ENCODE data around the gene KLHL8. TPM values are rescaled to one million over a fixed set of nuclear protein-coding genes. Genes with fewer than 3 reads are reported as not detected.

Gene KLHL8
- total RNA-seq (10 to 100 TPM; 15.6 to 15.8 TPM), polyA plus RNA-seq (9.9 TPM)

DNA sequence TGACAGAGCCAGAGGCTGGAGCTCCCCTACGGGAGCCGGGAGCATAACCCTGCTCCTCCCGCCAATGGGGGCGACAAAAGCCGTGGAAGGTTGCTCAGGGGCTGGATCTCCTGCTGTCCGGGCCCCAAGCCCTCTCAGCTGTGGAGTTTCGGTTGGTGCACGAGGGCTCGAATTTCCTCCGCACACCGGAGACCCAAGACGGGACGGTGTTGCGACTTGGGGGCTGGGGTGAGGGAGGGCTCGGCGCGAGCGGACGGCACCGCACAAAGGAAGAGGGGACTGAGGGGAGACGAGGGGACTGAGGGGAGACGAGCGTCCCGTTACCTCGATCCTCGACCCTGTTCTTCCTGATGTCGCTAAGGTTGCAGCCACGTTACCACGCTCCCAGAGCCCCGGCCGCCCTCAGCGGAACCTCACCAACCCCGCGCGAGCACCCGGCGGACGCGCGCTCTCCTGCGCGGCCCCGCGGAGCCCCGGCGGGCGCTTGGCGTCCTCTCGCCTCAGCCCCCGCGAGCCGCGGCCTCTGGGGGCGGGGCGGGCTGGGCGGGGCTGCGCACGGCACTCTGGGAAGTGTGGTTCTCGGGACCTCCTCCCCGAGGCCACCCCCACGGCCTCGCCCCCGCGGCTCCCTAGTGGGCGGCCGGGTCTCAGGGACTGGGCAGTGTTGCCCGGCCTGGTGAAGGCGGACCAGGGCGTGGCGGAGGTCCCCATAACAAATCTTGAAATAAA is at the start of gene KLHL8:
Gene KLHL8 (minus strand): TSS at position 525 of the 729 bp plus-strand sequence. CDS start 25,079 bp downstream, outside the sequence.
- peaks cover 0 to 10% (median 0%) of the 10 kb centered on the region in 3 donors for H3K36me3 Mint-ChIP-seq
- Histone ChIP-seq H3K9me3 (ENCODE audit: low read length) (no peaks in the 10 kb centered on the region), H3K36me3 (ENCODE audit: insufficient read depth, low read length) (no peaks in the 10 kb centered on the region), H3K4me1 (ENCODE audit: insufficient read depth, low read length) (peaks cover 13% of the 10 kb centered on the region), H3K4me3 (ENCODE audit: low read length) (peak within 1 kb of the TSS; percentile 99), H3K27me3 (ENCODE audit: insufficient read depth, low read length, poor library complexity, severe bottlenecking) (no peaks in the 10 kb centered on the region), H3K27ac (ENCODE audit: low read depth, low read length) (peak within 1 kb of the TSS; percentile 90)
- H3K27me3 Mint-ChIP-seq: peaks cover 0 to 2% of the 10 kb centered on the region in 2 donors
- ChIA-PET CTCF (interaction anchor here (1.1 to 3.6 kb wide), 5 partner anchors 15 to 301 kb away, joined by 3 to 19 read pairs (median 4); no protein-coding TSS in a partner anchor), POLR2A (interaction anchor here (0.7 to 1.6 kb wide), 4 partner anchors 14 to 285 kb away, joined by 3 to 8 read pairs (median 6); partner anchors contain the start of gene AFF1)
- peak; percentile 78 to 92 (median 89) for DNase-seq
- H3K9me3 Mint-ChIP-seq: no peaks in the 10 kb centered on the region
- peak within 1 kb of the TSS; percentile 89 to 97 (median 94) for H3K27ac Mint-ChIP-seq
- H3K4me1 Mint-ChIP-seq: peaks cover 14 to 23% (median 14%) of the 10 kb centered on the region in 3 donors
- H3K4me3 Mint-ChIP-seq: peak within 1 kb of the TSS; percentile 93 to 96 (median 94)

DNA sequence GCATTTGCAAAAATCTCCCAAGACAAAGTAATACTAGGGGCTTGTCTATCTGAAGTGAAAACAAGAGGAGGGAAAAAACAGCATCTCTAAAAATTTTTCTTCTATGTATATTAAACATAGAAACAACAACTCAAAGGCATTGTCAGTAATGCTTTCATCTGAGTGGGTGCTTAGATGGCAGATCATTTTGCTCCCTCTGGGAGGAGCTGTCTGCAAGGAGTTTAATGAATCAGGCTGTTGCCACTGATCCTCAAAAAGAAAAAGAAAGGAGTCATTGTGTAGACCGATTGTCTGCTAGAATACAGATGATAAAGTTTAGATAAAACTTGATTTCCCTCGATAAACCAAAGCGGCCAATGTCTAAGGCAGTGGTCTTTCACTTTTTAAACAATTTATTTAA is 49.7 kb upstream of the KLHL8 start:
- POLR2A ChIA-PET: no interaction called here
- Mint-ChIP-seq H3K27me3 (peaks cover 8 to 19% of the 10 kb centered on the region in 2 donors), H3K4me1 (no peaks in the 10 kb centered on the region), H3K4me3 (no peak overlapping the region), H3K9me3 (no peaks in the 10 kb centered on the region), H3K36me3 (no peaks in the 10 kb centered on the region), H3K27ac (no peak overlapping the region)
- Histone ChIP-seq H3K27me3 (ENCODE audit: insufficient read depth, low read length, poor library complexity, severe bottlenecking) (no peaks in the 10 kb centered on the region), H3K4me3 (ENCODE audit: low read length) (no peak overlapping the region), H3K27ac (ENCODE audit: low read depth, low read length) (no peak overlapping the region), H3K36me3 (ENCODE audit: insufficient read depth, low read length) (no peaks in the 10 kb centered on the region), H3K4me1 (ENCODE audit: insufficient read depth, low read length) (no peaks in the 10 kb centered on the region), H3K9me3 (ENCODE audit: low read length) (no peaks in the 10 kb centered on the region)
- CTCF ChIA-PET: no interaction called here
- no peak for DNase-seq

DNA sequence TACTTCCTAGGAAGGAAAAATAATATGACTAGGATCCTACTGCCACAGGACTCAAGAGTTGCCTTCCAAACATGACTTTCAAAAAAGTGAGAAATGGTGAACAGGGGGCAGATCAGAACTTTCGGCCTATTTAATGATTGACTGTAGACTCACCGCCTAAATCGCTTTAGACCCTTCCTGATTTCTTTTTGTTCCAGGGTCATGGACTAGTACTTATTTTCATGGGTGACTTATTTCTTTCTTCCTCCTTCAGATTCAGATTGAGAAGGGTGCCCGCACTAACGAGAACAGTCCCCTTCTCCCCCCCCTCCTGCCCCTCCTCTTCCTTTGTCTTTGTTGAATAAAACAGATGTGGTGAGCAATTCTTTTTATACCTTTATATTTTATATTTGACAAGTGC is 48.0 kb upstream of the KLHL8 start:
- Mint-ChIP-seq H3K36me3 (no peaks in the 10 kb centered on the region), H3K4me3 (no peak overlapping the region), H3K27me3 (peaks cover 8 to 20% of the 10 kb centered on the region in 2 donors), H3K9me3 (peaks cover 0 to 4% (median 0%) of the 10 kb centered on the region in 5 donors), H3K4me1 (peaks cover 0 to 3% (median 0%) of the 10 kb centered on the region in 3 donors), H3K27ac (no peak overlapping the region)
- H3K27ac ChIP-seq (ENCODE audit: low read depth, low read length): no peak overlapping the region
- DNase-seq: no peak
- no peaks in the 10 kb centered on the region for H3K4me1 ChIP-seq (ENCODE audit: insufficient read depth, low read length)
- H3K9me3 ChIP-seq (ENCODE audit: low read length): no peaks in the 10 kb centered on the region
- no peaks in the 10 kb centered on the region for H3K27me3 ChIP-seq (ENCODE audit: insufficient read depth, low read length, poor library complexity, severe bottlenecking)
- H3K4me3 ChIP-seq (ENCODE audit: low read length): no peak overlapping the region
- POLR2A ChIA-PET: no interaction called here
- no peaks in the 10 kb centered on the region for H3K36me3 ChIP-seq (ENCODE audit: insufficient read depth, low read length)
- CTCF ChIA-PET: no interaction called here

DNA sequence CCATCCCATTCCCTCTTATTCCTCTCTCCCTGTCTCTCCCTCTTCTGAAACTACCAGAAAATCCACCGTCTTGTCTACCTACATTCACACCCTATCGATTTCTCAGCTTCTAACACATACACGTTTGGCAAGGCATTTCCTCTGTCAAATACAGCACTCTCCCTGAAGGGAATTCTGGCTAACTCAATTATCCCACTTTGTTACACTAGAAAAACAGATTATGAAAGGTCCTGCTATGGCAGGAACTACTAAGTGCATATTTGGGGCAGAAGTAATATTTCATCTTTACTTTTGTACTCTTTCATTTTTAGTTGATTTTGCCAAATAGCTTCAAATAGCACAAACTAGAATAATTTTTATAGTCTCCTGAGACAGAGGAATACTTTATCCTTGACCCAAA is 46.6 kb upstream of the KLHL8 start:
- CTCF ChIA-PET: no interaction called here
- Mint-ChIP-seq H3K4me1 (peaks cover 0 to 3% (median 0%) of the 10 kb centered on the region in 3 donors), H3K36me3 (peaks cover 0 to 5% (median 2%) of the 10 kb centered on the region in 3 donors), H3K27ac (no peak overlapping the region), H3K27me3 (peaks cover 10 to 17% of the 10 kb centered on the region in 2 donors), H3K9me3 (peaks cover 4 to 10% (median 5%) of the 10 kb centered on the region in 5 donors), H3K4me3 (no peak overlapping the region)
- Histone ChIP-seq H3K4me3 (ENCODE audit: low read length) (no peak overlapping the region), H3K27me3 (ENCODE audit: insufficient read depth, low read length, poor library complexity, severe bottlenecking) (no peaks in the 10 kb centered on the region), H3K9me3 (ENCODE audit: low read length) (no peaks in the 10 kb centered on the region), H3K27ac (ENCODE audit: low read depth, low read length) (no peak overlapping the region), H3K36me3 (ENCODE audit: insufficient read depth, low read length) (no peaks in the 10 kb centered on the region), H3K4me1 (ENCODE audit: insufficient read depth, low read length) (no peaks in the 10 kb centered on the region)
- POLR2A ChIA-PET: no interaction called here
- DNase-seq: no peak

DNA sequence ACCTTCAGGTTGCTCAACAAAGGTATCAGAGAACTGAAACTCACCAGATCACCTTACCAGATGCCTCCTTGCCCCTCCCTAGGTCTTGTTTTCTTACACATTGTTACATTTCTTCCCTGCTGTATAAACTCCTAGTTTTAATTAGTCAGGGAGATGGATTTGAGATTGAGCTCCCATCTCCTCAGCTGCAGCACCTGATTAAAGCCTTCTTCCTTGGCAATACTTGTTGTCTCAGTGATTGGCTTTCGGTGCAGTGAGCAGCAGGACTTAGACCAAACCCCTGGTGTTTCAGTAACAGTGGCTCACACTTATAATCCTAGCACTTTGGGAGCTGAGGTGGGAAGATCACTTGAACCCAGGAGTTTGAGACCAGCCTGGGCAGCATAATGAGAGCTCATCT is 42.5 kb upstream of the KLHL8 start:
- H3K36me3 Mint-ChIP-seq: peaks cover 0 to 5% (median 2%) of the 10 kb centered on the region in 3 donors
- peaks cover 11 to 24% of the 10 kb centered on the region in 2 donors for H3K27me3 Mint-ChIP-seq
- no peak for DNase-seq
- no peaks in the 10 kb centered on the region for H3K9me3 ChIP-seq (ENCODE audit: low read length)
- no peaks in the 10 kb centered on the region for H3K27me3 ChIP-seq (ENCODE audit: insufficient read depth, low read length, poor library complexity, severe bottlenecking)
- H3K4me1 ChIP-seq (ENCODE audit: insufficient read depth, low read length): no peaks in the 10 kb centered on the region
- no peaks in the 10 kb centered on the region for H3K36me3 ChIP-seq (ENCODE audit: insufficient read depth, low read length)
- no peak overlapping the region for H3K27ac ChIP-seq (ENCODE audit: low read depth, low read length)
- POLR2A ChIA-PET: no interaction called here
- H3K4me3 Mint-ChIP-seq: no peak overlapping the region
- H3K27ac Mint-ChIP-seq: peak overlapping the region in 1 of 8 donors; percentile 61
- CTCF ChIA-PET: no interaction called here
- peaks cover 0 to 3% (median 0%) of the 10 kb centered on the region in 3 donors for H3K4me1 Mint-ChIP-seq
- H3K4me3 ChIP-seq (ENCODE audit: low read length): no peak overlapping the region
- H3K9me3 Mint-ChIP-seq: peaks cover 4 to 10% (median 5%) of the 10 kb centered on the region in 5 donors

DNA sequence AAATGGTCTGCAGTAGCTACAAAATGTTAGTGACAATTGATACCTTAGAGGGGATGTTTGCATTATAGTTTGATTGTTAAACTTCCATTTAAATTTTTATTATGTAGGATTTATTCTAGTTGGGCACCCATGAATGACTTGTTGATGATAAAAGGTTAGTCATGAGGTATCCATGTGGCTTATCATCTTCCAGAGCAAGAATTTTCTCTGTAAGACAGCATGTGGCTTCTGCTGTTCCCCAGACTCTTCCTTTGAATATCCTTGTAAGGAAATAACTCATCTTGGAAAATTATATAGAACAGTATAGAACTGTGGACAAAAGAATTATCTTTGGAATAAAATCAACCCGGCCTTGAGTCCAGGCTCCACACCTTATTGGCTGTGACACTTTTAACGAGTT is 40.1 kb upstream of the KLHL8 start:
- H3K27ac Mint-ChIP-seq: no peak overlapping the region
- H3K27me3 Mint-ChIP-seq: peaks cover 9 to 20% of the 10 kb centered on the region in 2 donors
- H3K9me3 Mint-ChIP-seq: peaks cover 4 to 10% (median 8%) of the 10 kb centered on the region in 5 donors
- CTCF ChIA-PET: no interaction called here
- H3K27me3 ChIP-seq (ENCODE audit: insufficient read depth, low read length, poor library complexity, severe bottlenecking): no peaks in the 10 kb centered on the region
- H3K36me3 Mint-ChIP-seq: peaks cover 0 to 5% (median 2%) of the 10 kb centered on the region in 3 donors
- H3K27ac ChIP-seq (ENCODE audit: low read depth, low read length): no peak overlapping the region
- no peaks in the 10 kb centered on the region for H3K36me3 ChIP-seq (ENCODE audit: insufficient read depth, low read length)
- no peak for DNase-seq
- peaks cover 0 to 3% (median 0%) of the 10 kb centered on the region in 3 donors for H3K4me1 Mint-ChIP-seq
- POLR2A ChIA-PET: no interaction called here
- H3K9me3 ChIP-seq (ENCODE audit: low read length): no peaks in the 10 kb centered on the region
- H3K4me3 ChIP-seq (ENCODE audit: low read length): no peak overlapping the region
- no peak overlapping the region for H3K4me3 Mint-ChIP-seq
- H3K4me1 ChIP-seq (ENCODE audit: insufficient read depth, low read length): no peaks in the 10 kb centered on the region

DNA sequence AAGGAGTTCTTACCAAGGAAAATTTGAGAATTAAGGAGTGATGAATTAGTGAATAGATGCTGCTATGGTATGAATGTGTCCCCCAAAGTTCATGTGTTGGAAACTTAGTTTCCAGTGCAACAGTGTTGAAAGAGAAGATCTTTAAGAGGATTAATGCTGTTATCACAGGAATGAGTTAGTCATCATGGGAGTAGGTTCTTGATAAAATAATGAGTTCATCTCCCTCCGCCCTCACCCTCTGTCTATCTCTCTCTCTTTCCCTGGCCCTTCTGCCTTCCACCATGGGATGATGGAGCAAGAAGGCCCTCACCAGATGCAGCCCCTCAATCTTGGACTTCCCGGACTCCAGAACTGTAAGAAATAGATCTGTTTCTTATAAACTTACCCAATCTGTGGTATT is 38.3 kb upstream of the KLHL8 start:
- H3K27ac ChIP-seq (ENCODE audit: low read depth, low read length): no peak overlapping the region
- no peak for DNase-seq
- ChIA-PET CTCF (no interaction called here), POLR2A (no interaction called here)
- no peak overlapping the region for H3K27ac Mint-ChIP-seq
- no peak overlapping the region for H3K4me3 Mint-ChIP-seq
- peaks cover 9 to 16% of the 10 kb centered on the region in 2 donors for H3K27me3 Mint-ChIP-seq
- no peaks in the 10 kb centered on the region for H3K4me1 ChIP-seq (ENCODE audit: insufficient read depth, low read length)
- H3K36me3 ChIP-seq (ENCODE audit: insufficient read depth, low read length): no peaks in the 10 kb centered on the region
- no peaks in the 10 kb centered on the region for H3K9me3 ChIP-seq (ENCODE audit: low read length)
- H3K4me1 Mint-ChIP-seq: no peaks in the 10 kb centered on the region
- H3K36me3 Mint-ChIP-seq: peaks cover 0 to 5% (median 2%) of the 10 kb centered on the region in 3 donors
- no peak overlapping the region for H3K4me3 ChIP-seq (ENCODE audit: low read length)
- no peaks in the 10 kb centered on the region for H3K27me3 ChIP-seq (ENCODE audit: insufficient read depth, low read length, poor library complexity, severe bottlenecking)
- peaks cover 4 to 11% (median 7%) of the 10 kb centered on the region in 5 donors for H3K9me3 Mint-ChIP-seq

DNA sequence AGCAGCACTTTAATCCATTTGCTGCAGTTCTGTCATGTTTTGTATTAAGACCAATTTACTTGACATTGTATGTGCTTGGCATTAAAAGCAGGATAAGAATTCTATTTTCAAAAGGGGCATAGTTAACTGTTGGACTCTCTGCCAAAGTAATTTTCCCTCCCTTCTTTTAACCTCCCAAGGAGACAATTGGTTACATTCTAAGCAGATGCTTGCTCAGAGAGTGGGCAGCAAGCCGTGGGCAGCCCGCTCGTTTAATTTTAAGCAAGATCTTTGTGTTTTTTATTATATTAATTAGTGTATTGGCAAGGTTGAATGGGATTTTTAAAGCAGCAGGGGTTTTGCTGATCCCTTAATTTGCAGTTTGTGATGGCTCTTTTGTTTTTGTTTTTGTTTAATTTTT is 37.1 kb upstream of the KLHL8 start:
- H3K27ac ChIP-seq (ENCODE audit: low read depth, low read length): no peak overlapping the region
- Mint-ChIP-seq H3K4me1 (no peaks in the 10 kb centered on the region), H3K27me3 (peaks cover 7 to 10% of the 10 kb centered on the region in 2 donors), H3K4me3 (no peak overlapping the region), H3K36me3 (peaks cover 0 to under 1% (median 0%) of the 10 kb centered on the region in 3 donors), H3K27ac (no peak overlapping the region), H3K9me3 (peaks cover 0 to 7% (median 0%) of the 10 kb centered on the region in 5 donors)
- ChIA-PET CTCF (no interaction called here), POLR2A (no interaction called here)
- H3K27me3 ChIP-seq (ENCODE audit: insufficient read depth, low read length, poor library complexity, severe bottlenecking): no peaks in the 10 kb centered on the region
- H3K36me3 ChIP-seq (ENCODE audit: insufficient read depth, low read length): no peaks in the 10 kb centered on the region
- no peak overlapping the region for H3K4me3 ChIP-seq (ENCODE audit: low read length)
- DNase-seq: no peak
- no peaks in the 10 kb centered on the region for H3K9me3 ChIP-seq (ENCODE audit: low read length)
- no peaks in the 10 kb centered on the region for H3K4me1 ChIP-seq (ENCODE audit: insufficient read depth, low read length)
